ACHN (cell line): ENCODE results near the gene ZNF71.

ENCODE experiments used
- DNase-seq: peaks from one replicate; pipeline ENCODE4 v3.0.0-alpha.2; 2015
- in situ Hi-C: cut with HindIII; loops from 2 replicates; pipeline ENCODE4 v1.10.0; 2017; ENCODE audit warnings: low sequenced_read_pairs, low pct_ligation_motif_present, low pct_unique_long_range_greater_than_20kb

The ZNF71 gene

DNA sequence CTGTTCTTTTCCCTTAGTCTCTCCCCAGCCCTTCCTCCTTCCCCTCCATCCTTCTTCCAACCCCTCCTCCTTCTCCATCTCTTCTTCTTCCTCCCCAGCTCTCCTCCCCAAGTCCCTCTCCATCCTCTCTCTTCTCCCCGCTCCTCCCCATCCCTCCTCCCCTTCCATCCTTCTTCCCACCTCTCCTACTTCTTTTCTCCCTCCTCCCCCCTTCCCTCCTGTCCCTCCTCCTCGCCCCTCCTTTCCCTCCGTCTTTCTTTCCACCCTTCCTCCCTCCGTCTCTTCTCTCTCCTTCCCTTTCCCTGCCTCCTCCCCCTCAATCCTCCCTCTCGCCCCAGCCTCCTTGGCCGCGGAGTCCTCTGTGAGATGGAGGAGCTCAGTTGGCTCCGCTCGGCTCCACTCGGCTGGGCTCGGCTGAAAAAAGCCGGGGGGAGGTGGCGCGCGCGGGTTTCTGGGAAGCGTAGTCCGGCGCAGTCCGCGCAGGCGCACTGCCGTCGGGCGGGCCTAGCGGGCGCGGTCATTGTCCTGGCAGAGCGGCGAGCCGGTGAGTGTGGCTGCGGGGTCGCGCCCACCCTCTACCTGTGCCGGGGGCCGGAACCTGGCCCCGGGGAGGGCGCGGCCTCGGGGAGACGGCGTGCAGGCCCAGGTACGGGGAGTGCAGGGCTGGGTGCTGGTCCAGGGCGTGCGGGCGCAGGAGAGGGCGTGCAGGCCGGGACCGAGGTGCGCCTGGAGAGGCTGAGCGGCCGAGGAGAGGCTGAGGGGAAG is at the start of gene ZNF71:
ZNF71 (plus strand) TSS at position 520 of the 765 bp plus-strand sequence. CDS start 6,257 bp downstream, outside the sequence.
- in situ Hi-C loops = no loop called here
- DNase-seq = peak; percentile 81

DNA sequence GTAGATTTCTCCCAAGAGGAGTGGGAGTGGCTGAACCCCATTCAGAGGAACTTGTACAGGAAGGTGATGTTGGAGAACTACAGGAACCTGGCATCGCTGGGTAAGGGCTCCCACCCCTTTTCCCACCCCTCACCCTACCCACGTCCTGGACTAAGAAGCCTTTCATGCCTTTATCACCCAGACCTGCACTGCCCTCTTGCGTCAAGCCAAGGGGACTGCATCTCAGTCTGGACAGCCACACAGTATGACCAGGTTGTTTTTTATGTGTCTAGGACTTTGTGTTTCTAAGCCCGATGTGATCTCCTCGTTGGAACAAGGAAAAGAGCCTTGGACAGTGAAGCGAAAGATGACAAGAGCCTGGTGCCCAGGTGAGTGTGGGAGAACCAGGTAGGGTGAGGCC is 47.6 kb upstream of the ZNF71 start:
- in situ Hi-C loops = no loop called here
- DNase-seq = no peak

DNA sequence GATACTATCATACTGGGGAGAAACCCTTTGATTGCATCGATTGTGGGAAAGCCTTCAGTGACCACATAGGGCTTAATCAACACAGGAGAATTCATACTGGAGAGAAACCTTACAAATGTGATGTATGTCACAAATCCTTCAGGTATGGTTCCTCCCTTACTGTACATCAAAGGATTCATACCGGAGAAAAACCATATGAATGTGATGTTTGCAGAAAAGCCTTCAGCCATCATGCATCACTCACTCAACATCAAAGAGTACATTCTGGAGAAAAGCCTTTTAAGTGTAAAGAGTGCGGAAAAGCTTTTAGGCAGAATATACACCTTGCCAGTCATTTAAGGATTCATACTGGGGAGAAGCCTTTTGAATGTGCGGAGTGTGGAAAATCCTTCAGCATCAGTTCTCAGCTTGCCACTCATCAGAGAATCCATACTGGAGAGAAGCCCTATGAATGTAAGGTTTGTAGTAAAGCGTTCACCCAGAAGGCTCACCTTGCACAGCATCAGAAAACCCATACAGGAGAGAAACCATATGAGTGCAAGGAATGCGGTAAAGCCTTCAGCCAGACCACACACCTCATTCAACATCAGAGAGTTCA is 40.7 kb upstream of the ZNF71 start:
- no peak for DNase-seq
- in situ Hi-C loops = no loop called here

DNA sequence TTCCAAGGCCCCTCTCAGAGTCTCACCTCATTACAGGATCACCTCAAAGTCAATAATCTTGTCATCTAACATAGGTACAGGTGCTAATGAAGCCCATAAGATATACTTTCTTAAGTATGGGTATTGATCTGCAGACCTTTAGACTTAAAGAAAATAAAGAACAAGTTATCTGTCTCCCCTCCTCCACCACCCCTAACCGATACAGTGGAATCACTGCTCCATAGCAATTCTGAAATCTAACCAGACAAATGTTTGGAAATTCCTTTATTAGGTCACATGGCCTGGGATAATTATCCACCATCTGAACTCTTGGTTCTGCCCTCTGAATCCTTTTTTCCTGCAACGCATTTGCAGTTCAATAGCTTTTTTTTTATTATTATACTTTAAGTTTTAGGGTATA is 32.3 kb upstream of the ZNF71 start:
- no peak for DNase-seq
- in situ Hi-C loops = no loop called here

DNA sequence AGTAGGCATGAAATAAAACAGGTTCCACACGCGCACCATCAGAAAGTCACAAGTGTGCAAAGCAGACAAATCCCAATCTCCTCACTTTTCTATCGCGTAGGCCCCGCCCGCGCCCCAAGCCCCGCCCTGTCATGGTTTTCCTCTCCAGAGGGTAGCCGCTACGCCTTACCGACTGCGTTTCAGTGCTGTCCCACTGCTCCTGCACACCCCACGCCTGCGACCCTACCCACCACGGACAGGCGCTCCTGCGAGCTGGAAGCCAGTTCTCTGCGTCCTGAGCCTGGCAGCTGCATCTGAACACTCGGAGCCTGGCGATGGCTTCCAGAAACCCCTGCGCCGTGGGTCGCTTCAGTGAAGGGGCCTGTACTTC is 28.2 kb upstream of the ZNF71 start:
- no peak for DNase-seq
- in situ Hi-C loops = no loop called here

DNA sequence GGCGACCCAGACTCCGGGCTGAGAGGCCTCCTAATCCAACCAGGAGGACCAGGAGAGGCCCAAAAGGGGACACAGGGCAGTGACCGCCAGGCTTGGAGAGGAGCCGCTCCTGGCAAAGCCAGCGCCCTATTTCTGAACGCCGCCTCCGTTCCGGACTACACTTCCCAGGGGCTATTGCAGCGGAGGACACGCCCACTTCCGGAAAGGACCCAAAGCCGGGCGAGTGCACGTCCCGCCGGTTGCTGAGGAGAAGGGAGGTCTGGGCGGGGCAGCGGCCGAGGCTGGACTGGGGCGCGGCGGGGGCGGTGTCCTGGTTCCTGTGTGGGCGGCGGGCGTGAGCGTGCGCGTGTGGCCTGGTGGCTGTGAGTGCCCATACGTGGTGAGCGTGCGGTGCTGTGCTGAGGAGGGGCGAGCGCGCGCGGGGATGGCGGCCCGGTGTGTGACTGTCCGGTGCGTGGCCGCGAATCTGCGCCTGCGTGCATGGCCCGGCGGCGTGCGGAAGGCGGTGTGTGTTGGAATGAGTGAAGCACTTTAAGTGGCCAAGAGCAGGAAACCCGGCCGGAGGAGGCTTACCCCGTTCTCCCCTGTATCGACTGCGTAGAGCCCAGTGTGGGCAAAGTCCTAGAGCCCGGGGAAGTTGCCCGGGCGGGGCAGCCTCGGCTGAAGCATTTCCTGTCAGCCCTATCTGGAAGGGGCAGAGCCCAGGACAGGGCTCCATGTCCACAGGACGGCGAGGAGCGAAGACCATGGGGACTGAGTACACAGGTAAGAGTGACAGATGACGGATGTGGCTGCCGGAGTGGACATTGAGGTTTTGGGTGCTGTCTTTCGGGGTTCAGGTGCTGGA is 27.6 kb upstream of the ZNF71 start, which contains the start of gene ZNF470:
ZNF470 (plus strand) TSS at position 195 of the 847 bp plus-strand sequence. CDS start 2,844 bp downstream, outside the sequence.
- in situ Hi-C loops = no loop called here
- DNase-seq = no peak

DNA sequence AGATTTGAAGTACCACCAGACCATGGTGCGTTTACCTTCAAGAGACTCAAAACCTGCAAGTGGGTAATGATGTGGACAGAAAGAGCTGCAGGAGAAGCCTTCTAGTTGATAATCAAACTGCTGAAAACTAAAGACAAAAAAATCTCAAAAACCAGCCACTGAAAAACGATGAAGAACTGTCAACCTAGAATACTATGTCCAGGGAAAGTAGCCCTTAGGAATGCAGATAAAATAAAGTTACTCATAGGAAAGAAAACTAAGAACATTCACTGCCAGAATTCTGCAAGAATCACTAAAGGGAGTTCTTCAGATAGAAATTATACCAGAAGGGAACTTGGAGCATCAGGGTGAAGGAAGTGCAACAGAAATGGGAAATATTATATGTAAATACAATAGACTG is 22.5 kb upstream of the ZNF71 start:
- in situ Hi-C loops = no loop called here

DNA sequence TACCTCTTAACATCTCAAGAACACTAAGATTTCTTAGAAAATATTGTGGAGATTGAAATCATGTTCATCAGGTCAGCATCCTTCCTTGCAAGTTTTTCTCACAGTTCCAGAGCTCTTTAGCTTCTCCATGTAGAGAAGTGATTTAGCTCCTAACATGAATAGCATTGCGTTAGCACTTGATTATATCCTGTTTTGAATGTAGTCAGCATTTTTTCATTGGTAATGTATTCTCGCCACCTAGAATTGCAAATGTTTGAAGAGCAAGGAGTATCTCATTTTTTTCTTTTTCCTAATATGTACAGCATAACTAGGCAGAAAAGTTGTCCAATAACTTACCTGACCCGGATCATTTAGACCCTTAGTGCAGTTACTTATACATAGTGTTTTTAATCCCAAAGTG is 21.2 kb upstream of the ZNF71 start:
- DNase-seq = no peak
- in situ Hi-C loops = no loop called here

More for the DNA sequence above, 22.5 kb upstream of the ZNF71 start:
- no peak for DNase-seq

DNA sequence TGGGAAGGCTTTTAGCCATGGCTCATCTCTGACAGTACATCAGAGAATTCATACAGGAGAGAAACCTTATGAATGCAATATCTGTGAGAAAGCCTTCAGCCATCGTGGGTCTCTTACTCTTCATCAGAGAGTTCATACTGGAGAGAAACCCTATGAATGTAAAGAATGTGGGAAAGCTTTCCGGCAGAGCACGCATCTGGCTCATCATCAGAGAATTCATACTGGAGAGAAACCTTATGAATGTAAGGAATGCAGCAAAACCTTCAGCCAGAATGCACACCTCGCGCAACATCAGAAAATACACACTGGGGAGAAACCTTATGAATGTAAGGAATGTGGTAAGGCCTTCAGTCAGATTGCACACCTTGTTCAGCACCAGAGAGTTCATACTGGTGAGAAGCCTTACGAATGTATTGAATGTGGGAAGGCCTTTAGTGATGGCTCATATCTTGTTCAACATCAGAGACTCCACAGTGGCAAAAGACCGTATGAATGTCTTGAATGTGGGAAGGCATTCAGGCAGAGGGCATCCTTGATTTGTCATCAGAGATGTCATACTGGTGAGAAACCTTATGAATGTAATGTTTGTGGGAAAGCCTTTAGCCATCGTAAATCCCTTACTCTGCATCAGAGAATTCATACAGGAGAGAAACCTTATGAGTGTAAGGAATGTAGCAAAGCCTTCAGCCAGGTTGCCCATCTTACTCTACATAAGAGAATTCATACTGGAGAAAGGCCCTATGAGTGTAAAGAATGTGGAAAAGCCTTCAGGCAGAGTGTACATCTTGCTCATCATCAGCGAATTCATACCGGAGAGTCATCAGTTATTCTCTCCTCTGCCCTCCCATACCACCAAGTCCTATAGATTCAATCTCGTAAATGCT is 17.1 kb upstream of the ZNF71 start:
- in situ Hi-C loops = no loop called here

DNA sequence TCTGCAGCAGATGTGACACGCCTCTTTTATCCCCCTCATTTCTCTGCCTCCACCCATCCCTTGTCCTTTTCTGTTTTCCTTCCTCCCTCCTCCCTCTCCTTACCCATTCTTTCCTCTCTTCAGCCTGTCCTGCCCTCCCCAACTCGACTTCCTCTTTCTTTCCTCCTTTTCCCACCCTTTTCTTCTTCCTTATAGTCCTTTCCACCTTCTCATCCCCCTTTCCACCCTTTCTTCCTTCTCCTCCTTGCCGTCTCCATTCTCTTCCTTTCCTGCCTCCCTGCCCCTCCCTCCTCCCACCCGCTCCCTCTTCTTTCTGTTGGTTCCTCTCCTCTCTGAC is 688 bp upstream of the ZNF71 start:
- DNase-seq = no peak
- in situ Hi-C loops = no loop called here

More for the DNA sequence above, 17.1 kb upstream of the ZNF71 start:
- DNase-seq = no peak

DNA sequence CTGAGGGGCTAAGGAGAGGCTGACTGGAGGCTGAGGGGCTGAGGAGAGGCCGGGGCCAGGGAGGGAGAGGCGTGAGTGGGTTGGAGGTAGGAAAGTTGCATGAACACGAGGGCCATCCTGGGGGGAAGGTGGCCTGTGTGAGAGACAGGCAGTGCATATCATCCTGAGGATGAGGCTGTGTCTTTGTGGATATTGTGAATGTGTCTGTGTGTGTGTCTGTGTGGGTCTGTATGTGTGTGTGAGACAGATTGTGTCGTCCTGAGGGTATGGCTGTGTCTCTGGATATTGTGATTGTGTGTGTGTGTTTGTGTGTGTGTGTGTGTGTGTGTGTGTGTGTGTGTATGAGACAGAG is 422 bp downstream of the ZNF71 start:
- no peak for DNase-seq
- in situ Hi-C loops = no loop called here

DNA sequence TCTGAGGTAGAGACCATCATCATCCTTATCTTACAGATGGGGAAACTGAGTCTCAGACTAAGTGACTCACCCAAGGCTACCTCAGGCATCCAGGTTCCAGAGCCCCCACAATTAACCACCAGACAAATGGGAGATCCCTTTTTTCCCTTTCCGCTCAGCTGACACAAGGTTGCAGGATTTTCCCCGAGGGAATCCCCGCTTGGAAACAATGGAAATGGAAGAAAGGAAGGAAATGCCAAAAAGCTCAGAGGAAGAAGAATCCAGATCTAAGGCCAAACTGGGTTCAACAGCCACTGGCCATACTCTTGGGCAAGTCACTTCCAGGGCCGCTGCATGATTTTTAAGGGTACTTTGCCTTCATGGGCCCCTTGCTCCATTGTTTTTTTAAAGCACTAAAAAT is 1.6 kb downstream of the ZNF71 start:
- in situ Hi-C loops = no loop called here

DNA sequence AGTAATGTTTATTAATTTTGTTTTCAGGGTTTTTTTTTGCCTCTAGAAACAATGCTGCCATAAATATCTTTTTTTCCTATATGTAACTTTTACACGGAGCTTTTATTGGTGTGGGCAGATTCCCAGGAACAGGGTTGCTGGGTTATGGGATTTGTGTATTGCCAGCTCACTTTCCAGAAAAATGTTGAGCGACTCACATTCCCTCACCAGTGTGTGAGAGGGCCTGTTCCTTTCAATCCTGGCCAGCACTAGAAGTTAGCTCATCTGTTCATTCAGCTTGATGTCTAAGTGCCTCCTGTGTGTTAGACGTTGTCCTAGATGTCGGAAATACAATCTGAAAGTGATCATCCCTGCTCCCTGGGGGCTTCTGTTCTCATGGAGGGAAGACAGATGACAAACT is 2.6 kb downstream of the ZNF71 start:
- no peak for DNase-seq
- in situ Hi-C loops = no loop called here

More for the DNA sequence above, 1.6 kb downstream of the ZNF71 start:
- no peak for DNase-seq

DNA sequence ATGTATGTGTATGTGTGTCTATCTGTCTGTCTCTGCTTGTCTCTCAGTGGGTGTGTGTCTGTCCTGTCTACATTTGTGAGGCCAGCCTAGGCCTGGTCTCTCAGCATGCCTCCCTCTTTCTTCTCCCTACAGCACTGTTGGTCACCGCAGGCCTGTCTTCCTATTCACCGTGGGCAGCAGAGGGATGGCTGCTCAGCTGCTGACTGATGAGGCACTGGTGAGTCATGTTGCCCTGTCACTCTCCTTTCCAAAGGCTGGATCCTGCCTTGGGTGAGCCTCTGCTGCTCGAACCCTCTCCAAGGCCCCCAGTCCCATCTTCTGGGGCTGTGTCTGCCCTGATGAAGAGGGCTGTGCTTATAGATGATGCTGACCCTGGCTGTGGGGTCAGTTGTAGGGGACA is 6.3 kb downstream of the ZNF71 start:
- no peak for DNase-seq
- in situ Hi-C loops = no loop called here

DNA sequence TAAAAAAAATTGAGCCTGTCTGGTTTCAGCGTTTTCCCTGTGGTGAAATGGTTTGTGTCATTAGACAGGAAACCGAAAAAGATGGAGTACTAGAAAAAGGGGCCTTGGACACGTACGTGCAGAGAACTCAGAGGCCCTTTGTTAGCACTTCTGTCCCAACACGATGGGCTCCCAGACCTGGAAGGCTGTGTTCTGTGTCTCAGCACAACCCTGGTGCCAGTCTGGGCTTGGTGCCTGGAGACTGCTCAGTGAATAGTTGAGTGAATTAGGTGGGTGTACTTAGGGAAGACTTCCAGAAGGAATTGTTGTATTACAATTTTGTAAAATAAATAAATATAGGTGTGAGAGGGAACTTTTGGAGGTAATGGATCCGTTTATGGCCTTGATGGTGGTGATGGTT is 8.7 kb downstream of the ZNF71 start:
- DNase-seq = no peak
- in situ Hi-C loops = no loop called here

DNA sequence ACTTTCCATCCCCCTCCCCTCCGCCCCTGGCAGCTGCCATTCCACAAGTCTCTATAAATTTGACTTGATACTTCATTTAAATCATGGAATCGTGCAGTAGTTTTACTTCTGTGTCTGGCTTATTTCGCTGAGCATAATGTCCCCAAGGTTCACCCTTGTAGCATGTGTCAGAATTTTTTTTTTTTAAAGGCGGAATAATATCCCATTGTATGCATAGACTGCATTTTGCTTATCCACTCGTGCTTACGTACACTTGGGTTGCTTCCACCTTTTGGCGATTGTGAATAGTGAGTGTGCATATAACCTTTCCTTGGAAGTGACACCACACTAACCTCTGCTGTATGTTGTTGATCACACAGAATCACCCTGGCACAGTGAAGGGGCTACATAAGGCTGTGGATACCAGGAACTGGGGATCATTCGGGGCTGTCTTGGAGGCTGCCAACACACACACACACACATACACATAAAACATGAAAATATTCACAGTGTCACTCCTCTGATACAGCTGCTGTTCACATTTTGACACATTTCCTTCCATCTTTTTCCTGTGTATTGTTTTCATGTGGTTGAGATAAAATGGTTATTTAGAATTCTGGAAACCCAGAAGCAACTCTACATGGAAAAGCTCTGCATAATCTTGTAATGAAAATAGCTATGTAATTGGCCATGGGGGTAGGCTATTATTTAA is 13.3 kb downstream of the ZNF71 start:
- no peak for DNase-seq
- in situ Hi-C loops = no loop called here

DNA sequence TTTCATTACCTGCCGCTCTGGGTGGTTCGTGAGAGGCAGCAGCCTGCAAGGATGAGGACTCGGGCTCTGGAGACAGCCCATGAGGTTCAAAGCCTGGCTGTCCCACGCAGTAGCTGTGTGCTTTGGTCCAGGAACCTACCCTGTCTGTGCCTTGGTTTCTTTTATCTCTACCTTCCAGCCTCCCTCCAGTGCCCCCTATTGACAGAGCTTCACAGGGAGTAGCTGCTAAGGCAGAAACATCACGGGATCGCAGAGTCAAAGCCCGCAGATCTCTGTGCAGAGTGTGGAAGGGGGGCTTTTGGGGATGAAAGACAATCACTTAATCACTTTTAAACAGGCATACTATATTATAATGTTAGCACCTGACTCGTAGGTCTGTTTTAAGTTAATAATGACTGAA is 16.2 kb downstream of the ZNF71 start:
- no peak for DNase-seq
- in situ Hi-C loops = no loop called here

DNA sequence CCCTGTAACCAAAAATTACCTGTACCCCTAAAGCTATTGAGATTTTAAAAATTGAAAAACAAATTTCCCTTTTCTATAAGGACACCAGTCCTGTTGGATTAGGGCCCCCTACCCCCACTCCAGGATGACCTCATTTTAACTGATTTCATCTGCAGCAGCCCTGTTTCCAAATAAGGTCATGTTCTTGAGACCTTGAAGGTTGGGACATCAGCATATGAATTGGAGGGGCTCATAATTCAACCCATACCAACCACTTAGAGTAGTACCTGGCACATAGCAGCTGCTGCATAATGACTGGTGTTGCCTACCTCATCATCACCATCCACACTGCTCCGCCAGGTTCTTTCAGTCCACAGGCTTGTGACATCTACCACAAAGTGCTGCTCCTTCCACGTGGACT is 17.6 kb downstream of the ZNF71 start:
- in situ Hi-C loops = no loop called here
- no peak for DNase-seq
